Subcutaneous adipose tissue (tissue), 4 donors: ENCODE data around the gene REV3L. TPM values are rescaled to one million over a fixed set of nuclear protein-coding genes. Genes with fewer than 3 reads are reported as not detected.

Experiments used
- total RNA-seq, 4 donors: library from RNA; depleted of rRNA; stranded (reverse); fragments of >200 nt; gene quantifications; one replicate each; pipeline ENCODE4 v1.1.0, GENCODE V29; 2016
- TF ChIP-seq, protein P1 (sequence below): fragments of 450-650 bp; IDR thresholded peaks from one replicate; pipeline ENCODE4 v1.5.1; 2016; ENCODE audit warnings: low read depth, mild to moderate bottlenecking, control low read depth, antibody characterized with exemption, moderate library complexity

REV3L gene
- total RNA-seq, 4 donors from 2014 or later, result 94.7 to 140 (median 106) TPM

DNA sequence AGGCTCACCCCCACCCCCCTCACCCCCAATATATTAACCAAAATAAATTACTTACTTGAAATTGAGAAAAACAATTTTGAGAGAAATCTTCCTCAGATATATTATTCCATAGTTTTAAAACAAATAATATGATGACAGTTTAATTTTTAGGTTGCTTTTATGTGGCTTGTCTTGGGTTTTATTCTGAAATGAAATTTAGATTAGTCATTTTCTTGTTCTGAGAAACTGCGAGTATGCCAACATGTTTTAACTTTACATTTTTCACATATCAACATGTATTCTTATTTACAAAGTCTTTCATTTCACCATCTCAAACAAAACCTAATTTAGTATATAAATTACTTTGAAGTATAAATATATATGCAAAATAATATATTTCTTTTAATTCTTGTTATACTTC is 11.1 kb downstream of the REV3L start:
- TF ChIP-seq, protein P1, sequence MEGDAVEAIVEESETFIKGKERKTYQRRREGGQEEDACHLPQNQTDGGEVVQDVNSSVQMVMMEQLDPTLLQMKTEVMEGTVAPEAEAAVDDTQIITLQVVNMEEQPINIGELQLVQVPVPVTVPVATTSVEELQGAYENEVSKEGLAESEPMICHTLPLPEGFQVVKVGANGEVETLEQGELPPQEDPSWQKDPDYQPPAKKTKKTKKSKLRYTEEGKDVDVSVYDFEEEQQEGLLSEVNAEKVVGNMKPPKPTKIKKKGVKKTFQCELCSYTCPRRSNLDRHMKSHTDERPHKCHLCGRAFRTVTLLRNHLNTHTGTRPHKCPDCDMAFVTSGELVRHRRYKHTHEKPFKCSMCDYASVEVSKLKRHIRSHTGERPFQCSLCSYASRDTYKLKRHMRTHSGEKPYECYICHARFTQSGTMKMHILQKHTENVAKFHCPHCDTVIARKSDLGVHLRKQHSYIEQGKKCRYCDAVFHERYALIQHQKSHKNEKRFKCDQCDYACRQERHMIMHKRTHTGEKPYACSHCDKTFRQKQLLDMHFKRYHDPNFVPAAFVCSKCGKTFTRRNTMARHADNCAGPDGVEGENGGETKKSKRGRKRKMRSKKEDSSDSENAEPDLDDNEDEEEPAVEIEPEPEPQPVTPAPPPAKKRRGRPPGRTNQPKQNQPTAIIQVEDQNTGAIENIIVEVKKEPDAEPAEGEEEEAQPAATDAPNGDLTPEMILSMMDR, result no peak

DNA sequence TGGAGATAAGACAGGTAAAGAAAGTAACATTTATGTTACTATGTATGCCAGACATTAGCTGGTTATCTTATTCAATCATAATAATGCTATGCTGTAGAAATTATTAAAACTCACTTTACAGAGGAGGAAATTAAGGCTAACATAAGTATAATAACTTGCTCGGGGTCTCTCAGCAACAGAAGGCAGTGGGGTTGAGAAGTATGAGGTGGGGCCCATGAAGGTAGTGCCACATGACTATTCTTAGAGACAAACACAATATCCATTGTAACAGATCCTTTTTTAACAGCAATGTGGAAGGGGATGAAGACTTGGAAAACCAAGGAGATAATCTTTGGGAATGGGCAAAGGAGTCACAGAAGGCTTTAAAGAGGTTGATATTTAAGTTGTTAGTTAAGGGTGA is 11.5 kb downstream of the REV3L start:
- TF ChIP-seq, protein P1, result no peak

DNA sequence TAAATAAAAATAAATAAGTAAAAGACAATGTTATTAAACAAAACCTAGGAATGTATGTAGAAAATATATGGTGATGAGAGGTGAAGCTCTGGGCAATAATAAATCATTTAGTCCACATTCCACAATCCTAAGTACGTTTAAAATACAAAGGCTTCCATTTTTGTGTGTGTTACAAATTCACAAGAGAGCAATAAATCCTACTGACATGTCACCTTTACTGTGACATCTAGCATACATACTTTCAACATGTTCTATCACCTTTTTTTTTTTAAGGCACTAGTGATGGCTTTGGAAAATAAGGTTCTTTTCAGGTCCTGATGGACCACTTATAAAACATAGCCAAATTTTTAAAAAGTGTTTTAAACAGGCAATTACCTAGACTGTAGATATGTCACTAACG is 12.0 kb downstream of the REV3L start:
- TF ChIP-seq, protein P1, result no peak

DNA sequence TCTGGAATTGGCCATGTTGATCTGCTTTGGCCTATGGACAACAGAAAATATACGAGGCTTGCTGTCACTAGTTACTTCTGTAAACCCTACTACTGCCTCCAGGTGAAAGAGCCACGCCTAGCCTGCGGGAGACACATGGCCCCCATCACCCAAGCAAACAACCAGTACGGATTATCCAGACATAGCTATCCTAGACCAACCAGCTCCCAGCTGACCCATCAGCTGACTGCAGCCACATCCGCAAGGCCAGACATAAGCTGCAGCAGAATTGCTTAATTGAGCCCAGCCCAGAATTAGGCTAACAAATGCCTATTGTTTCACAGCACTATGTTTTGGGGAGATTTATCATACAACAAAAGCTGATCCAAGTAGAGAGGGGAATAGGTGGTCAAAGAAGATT is 13.5 kb downstream of the REV3L start:
- TF ChIP-seq, protein P1, result no peak

DNA sequence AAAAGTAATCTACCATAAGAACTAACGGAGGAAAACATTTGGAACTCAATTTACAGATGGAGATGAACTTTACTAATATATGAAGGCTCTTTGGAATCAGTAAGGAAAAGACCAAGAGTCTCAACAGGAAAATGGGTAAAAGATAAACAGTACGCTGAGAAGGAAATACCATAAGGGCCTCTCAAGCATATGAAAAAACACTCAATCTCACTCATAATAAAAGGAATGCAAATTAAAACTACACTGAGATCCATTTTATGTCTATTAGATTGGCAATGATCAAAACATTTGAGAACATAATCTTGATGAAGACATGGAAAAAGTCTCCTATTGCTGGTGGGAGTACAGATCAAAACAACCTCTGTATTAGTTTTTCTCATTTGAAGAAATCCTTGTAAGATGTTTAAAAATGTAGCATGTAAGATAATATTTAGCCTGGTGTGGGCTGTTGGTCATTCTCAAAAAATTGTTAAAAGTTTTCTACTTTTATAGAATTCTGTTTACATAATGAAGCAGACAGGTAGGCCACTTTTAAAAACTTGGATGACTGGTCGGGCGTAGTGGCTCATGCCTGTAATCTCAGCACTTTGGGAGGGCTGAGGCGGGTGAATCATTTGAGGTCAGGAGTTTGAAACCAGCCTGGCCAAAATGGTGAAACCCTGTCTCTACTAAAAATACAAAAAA is 14.5 kb downstream of the REV3L start:
- TF ChIP-seq, protein P1, result no peak

DNA sequence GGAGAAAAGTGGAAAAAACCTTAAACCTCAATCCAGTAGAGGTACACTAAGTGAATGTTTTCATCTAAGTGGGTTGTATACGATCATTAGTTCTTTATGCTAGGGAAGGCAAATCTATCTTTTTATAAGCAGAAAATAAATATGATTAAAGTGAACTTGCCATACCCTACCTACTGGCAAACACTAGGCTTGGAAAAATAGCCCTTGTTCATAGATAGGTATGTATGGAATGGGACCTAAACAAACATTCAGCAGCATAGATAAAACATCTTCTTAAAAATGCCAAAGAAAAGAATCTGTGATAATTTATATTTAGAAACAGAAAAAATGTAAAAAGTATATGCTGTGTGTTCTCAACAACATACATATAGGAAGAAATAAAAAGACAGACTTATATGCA is 18.8 kb downstream of the REV3L start:
- TF ChIP-seq, protein P1, result no peak

DNA sequence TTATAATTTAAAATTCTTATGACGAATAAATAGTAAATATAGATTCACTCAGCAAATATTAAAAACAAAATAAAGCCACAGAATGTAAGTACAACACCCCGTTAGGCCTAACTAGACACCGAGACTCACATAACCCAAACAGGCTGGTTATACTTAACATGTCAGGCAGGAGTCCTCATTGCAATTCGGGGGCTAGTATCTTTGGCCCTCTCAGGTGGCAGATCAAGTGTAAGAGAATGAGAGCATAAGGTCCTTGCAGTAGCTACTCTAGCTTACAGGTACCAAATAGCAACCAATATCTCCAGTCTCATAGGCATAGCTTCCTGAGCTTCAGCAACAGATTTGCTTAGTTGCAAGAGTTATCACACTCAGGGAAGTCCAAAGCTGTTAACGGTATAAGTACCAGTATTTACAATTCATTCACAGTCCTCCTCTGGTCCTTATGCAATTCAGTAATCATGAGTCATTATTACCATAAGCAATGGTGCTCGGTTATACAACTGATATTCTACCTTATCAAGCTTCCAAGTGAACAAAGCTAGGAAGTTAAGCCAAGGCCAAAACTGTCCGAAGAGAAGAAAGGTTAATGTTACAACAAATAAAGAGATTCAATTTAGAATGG is 20.1 kb downstream of the REV3L start:
- TF ChIP-seq, protein P1, result no peak
